ENCODE data around the gene ZDHHC7. TPM values are rescaled to one million over a fixed set of nuclear protein-coding genes. Genes with fewer than 3 reads are reported as not detected.

ZDHHC7 gene
- total RNA-seq, 2 experiments from 2014 or later: 28.1 to 28.7 TPM

DNA sequence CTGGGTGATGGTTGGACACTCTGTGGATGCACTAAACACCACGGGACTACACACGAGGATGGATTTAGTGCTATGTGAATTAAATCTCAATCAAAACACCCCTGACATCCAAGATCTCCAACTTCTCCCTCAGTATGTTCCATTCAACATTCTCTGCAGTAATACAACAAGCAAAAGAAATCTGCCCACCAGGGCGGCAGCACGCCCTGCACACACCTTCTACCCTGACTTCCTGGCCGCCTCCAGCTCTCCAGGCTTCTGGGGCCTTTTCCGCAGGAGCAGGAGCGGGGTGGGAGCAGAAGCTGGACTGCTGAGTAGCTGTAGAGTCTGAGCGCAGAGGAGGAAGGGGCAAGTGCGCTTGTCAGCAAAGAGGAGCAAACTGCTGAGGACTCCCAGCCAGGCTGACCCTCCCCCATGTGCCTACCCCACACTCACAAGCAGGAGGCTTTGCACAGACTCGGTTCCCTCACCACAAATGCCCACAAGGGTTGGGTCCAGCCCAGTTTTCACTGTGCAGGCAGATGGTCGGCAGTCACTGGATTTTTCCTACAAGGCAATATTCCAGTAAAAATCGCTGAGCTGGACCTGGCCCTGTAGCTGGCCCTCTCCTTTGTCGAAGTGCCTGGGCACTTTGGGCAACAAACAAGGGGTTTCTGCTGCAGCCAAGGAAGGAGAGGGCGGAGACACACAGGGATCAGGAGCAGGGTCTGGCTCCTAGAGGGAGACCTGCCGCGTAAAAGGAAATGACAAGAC lies 22.8 kb downstream of the ZDHHC7 start:
- peaks cover 37% of the 10 kb centered on the region for H3K36me3 Mint-ChIP-seq (ENCODE audit: low read depth)
- DNase-seq (no peak), ATAC-seq (no peak)
- no peaks in the 10 kb centered on the region for H3K27me3 Mint-ChIP-seq (ENCODE audit: low read depth)
- no peak overlapping the region for H3K4me3 Mint-ChIP-seq
- no peaks in the 10 kb centered on the region for H3K4me1 Mint-ChIP-seq (ENCODE audit: low read depth)
- no peak overlapping the region for H3K27ac Mint-ChIP-seq
- no peaks in the 10 kb centered on the region for H3K9me3 Mint-ChIP-seq (ENCODE audit: insufficient read depth)
- ChIA-PET CTCF (interaction anchor here (1.5 kb wide), 1 partner anchor 18 kb away, joined by 5 read pairs; no protein-coding TSS in a partner anchor), POLR2A (no interaction called here)

DNA sequence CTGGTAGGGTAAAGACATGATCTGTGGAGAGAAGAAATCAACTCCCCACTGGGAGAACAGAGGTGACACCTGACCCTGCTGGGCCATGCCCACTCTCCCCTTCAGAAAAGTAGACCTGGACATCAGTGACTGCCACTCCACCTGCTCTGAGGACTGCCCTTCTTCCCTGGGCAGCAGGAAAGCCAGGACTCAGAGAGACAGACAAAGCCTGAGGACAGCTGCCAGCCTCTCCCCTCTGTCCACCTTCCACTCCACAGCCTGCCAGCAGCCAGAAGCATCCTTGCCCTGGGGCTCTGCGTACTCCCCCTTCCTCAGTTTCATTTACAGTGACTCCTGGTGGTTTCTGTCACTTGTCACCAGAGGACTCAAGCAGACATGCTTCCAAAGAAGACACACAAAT lies 24.5 kb downstream of the ZDHHC7 start:
- no peak overlapping the region for H3K4me3 Mint-ChIP-seq
- no peak overlapping the region for H3K27ac Mint-ChIP-seq
- CTCF ChIA-PET: no interaction called here
- no peaks in the 10 kb centered on the region for H3K9me3 Mint-ChIP-seq (ENCODE audit: insufficient read depth)
- H3K36me3 Mint-ChIP-seq (ENCODE audit: low read depth): peaks cover 34% of the 10 kb centered on the region
- no peaks in the 10 kb centered on the region for H3K4me1 Mint-ChIP-seq (ENCODE audit: low read depth)
- no peak for DNase-seq
- POLR2A ChIA-PET: no interaction called here
- no peak for ATAC-seq
- no peaks in the 10 kb centered on the region for H3K27me3 Mint-ChIP-seq (ENCODE audit: low read depth)

DNA sequence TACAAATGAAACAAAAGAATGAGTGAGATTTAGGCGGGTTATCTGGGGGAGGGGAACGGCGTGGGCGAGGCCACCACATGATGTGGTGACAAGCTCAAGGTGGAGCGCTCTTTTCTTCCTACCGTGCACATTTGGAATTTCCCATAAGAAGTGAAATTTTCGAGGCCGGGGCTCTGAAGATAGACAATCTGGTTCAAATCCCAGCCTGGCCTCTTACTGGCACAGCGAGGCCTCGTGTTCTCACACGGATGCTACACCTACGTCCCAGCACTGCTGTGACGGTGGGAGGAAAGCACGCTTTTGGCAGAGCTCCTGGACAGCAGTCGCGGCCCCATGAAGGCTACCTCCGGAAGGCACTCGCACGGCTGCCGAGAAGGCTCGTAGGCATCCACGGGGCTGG lies 25.2 kb downstream of the ZDHHC7 start:
- ATAC-seq (no peak), DNase-seq (no peak)
- no peak overlapping the region for H3K4me3 Mint-ChIP-seq
- H3K9me3 Mint-ChIP-seq (ENCODE audit: insufficient read depth): no peaks in the 10 kb centered on the region
- ChIA-PET POLR2A (no interaction called here), CTCF (no interaction called here)
- peaks cover 41% of the 10 kb centered on the region for H3K36me3 Mint-ChIP-seq (ENCODE audit: low read depth)
- H3K4me1 Mint-ChIP-seq (ENCODE audit: low read depth): no peaks in the 10 kb centered on the region
- H3K27ac Mint-ChIP-seq: no peak overlapping the region
- H3K27me3 Mint-ChIP-seq (ENCODE audit: low read depth): no peaks in the 10 kb centered on the region

- Mint-ChIP-seq H3K36me3 (ENCODE audit: low read depth) (peaks cover 42% of the 10 kb centered on the region), H3K4me3 (no peak overlapping the region)
- CTCF ChIA-PET: no interaction called here
Observed at GRCh38 chr16:84985079-84986065, 26.0 kb downstream of the ZDHHC7 start.

DNA sequence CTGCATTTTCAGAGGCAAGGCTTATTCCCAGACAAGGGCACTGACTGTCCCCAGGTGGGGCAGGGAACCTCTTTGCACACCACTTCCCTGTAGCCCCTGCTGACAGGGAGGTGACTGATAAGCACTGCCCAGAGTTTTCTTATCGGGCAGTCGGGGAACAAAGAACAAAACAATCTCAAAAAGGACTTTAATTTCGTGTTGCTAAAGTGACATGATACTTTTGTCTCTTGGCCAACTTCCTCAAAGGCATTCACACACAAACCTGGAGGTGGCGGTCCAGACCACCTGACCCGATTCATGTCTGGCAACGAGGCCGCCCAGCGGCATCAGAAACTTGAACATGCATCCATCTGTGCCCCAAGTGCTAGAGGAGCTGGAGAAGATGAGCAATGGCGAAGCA lies 28.9 kb downstream of the ZDHHC7 start:
- no peak for ATAC-seq
- POLR2A ChIA-PET: no interaction called here
- H3K27ac Mint-ChIP-seq: no peak overlapping the region

More at GRCh38 chr16:84985079-84986065, 26.0 kb downstream of the ZDHHC7 start:
- Mint-ChIP-seq H3K9me3 (ENCODE audit: insufficient read depth) (no peaks in the 10 kb centered on the region), H3K27ac (peak overlapping the region; percentile 49), H3K4me1 (ENCODE audit: low read depth) (no peaks in the 10 kb centered on the region), H3K27me3 (ENCODE audit: low read depth) (no peaks in the 10 kb centered on the region)
- no peak for ATAC-seq
- POLR2A ChIA-PET: no interaction called here
- no peak for DNase-seq

GRCh38 chr16:84979516-84979915 lies 31.8 kb downstream of the ZDHHC7 start:
- no peaks in the 10 kb centered on the region for H3K27me3 Mint-ChIP-seq (ENCODE audit: low read depth)
- CTCF ChIA-PET: interaction anchor here (1.0 to 2.0 kb wide), 4 partner anchors 9 to 241 kb away, joined by 4 to 6 read pairs (median 5); no protein-coding TSS in a partner anchor
- peaks cover 30% of the 10 kb centered on the region for H3K36me3 Mint-ChIP-seq (ENCODE audit: low read depth)
- POLR2A ChIA-PET: no interaction called here
- DNase-seq (no peak), ATAC-seq (no peak)
- no peaks in the 10 kb centered on the region for H3K9me3 Mint-ChIP-seq (ENCODE audit: insufficient read depth)
- no peak overlapping the region for H3K4me3 Mint-ChIP-seq
- no peak overlapping the region for H3K27ac Mint-ChIP-seq
- no peaks in the 10 kb centered on the region for H3K4me1 Mint-ChIP-seq (ENCODE audit: low read depth)

More for the DNA sequence above, 28.9 kb downstream of the ZDHHC7 start:
- no peaks in the 10 kb centered on the region for H3K4me1 Mint-ChIP-seq (ENCODE audit: low read depth)
- H3K9me3 Mint-ChIP-seq (ENCODE audit: insufficient read depth): no peaks in the 10 kb centered on the region
- no peak overlapping the region for H3K4me3 Mint-ChIP-seq
- peaks cover 32% of the 10 kb centered on the region for H3K36me3 Mint-ChIP-seq (ENCODE audit: low read depth)
- CTCF ChIA-PET: interaction anchor here (1.5 to 1.7 kb wide), 2 partner anchors 12 to 104 kb away, joined by 6 to 8 read pairs; no protein-coding TSS in a partner anchor
- no peaks in the 10 kb centered on the region for H3K27me3 Mint-ChIP-seq (ENCODE audit: low read depth)
- DNase-seq: no peak

DNA sequence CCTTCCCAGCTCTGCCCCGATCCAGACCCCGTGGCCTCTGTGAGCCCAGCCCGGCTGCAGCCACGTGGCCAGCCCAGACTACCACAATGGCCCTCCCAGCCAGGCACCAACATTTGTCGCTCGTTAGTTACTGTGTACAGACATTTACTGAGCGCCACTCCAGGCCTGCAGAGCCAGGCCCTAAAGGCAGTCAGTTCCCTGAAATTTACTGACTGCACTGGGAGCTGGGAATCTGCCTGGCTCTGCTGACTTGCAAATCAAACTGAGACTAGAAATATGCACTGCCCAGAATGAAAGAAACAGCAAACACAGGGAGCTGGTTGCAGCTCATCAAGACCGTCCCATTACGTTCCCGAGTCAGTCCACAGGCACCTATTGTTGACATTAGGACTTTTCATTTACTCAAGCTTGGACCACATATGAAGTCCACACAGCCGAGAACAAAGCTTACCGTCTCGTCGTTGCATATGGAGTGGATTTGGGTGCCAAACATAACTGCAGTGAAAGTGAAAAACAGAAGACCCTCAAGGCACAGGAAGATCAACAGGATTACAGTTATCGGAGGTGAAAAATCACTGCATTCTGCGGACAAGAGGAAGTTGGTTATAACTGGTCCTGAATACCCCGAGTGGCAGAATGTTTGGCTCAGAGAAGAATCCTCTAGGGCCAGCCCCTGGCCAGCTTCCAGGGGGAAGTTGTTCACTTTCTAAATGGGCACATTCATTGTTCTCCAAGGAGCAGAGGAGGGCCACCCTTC lies 34.5 kb downstream of the ZDHHC7 start:
- ATAC-seq (no peak), DNase-seq (no peak)
- Mint-ChIP-seq H3K27me3 (ENCODE audit: low read depth) (no peaks in the 10 kb centered on the region), H3K4me1 (ENCODE audit: low read depth) (no peaks in the 10 kb centered on the region), H3K27ac (no peak overlapping the region), H3K36me3 (ENCODE audit: low read depth) (peaks cover 32% of the 10 kb centered on the region), H3K9me3 (ENCODE audit: insufficient read depth) (no peaks in the 10 kb centered on the region), H3K4me3 (no peak overlapping the region)
- ChIA-PET POLR2A (no interaction called here), CTCF (interaction anchor here (2.1 kb wide), 1 partner anchor 24 kb away, joined by 8 read pairs; no protein-coding TSS in a partner anchor)

DNA sequence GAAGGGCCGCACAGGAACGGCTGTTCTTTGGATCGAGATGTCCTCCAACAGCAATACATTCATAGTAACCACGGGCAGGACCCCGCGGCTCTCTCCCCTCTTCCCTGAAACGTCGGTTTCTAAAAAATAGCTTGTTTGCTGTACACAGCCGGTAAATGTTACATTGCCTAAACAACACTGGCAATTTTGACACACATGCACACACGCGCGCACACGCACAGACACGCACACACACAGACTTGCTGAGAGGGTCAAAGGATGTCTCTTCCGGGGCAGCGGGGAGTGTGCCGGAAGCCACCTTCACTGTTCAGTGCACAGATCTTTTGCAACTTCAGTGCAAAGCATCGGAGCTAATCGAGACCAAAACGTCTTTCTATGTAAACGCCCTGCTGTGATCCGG lies 35.8 kb downstream of the ZDHHC7 start:
- H3K4me1 Mint-ChIP-seq (ENCODE audit: low read depth): peaks cover 2% of the 10 kb centered on the region
- H3K27ac Mint-ChIP-seq: no peak overlapping the region
- H3K4me3 Mint-ChIP-seq: no peak overlapping the region
- ChIA-PET POLR2A (no interaction called here), CTCF (interaction anchor here (1.3 to 2.1 kb wide), 3 partner anchors 23 to 111 kb away, joined by 3 to 8 read pairs (median 4); no protein-coding TSS in a partner anchor)
- ATAC-seq: no peak
- H3K27me3 Mint-ChIP-seq (ENCODE audit: low read depth): no peaks in the 10 kb centered on the region
- DNase-seq: no peak
- H3K9me3 Mint-ChIP-seq (ENCODE audit: insufficient read depth): no peaks in the 10 kb centered on the region
- peaks cover 19% of the 10 kb centered on the region for H3K36me3 Mint-ChIP-seq (ENCODE audit: low read depth)

GRCh38 chr16:84975066-84975465 lies 36.3 kb downstream of the ZDHHC7 start:
- H3K27me3 Mint-ChIP-seq (ENCODE audit: low read depth): no peaks in the 10 kb centered on the region
- DNase-seq: no peak
- no peak overlapping the region for H3K27ac Mint-ChIP-seq
- no peaks in the 10 kb centered on the region for H3K9me3 Mint-ChIP-seq (ENCODE audit: insufficient read depth)
- peaks cover 19% of the 10 kb centered on the region for H3K36me3 Mint-ChIP-seq (ENCODE audit: low read depth)
- POLR2A ChIA-PET: no interaction called here
- CTCF ChIA-PET: interaction anchor here (1.3 to 2.1 kb wide), 3 partner anchors 23 to 112 kb away, joined by 3 to 8 read pairs (median 4); no protein-coding TSS in a partner anchor
- H3K4me1 Mint-ChIP-seq (ENCODE audit: low read depth): peaks cover 5% of the 10 kb centered on the region
- ATAC-seq: no peak
- no peak overlapping the region for H3K4me3 Mint-ChIP-seq

- peaks cover 15% of the 10 kb centered on the region for H3K36me3 Mint-ChIP-seq (ENCODE audit: low read depth)
- no peak overlapping the region for H3K27ac Mint-ChIP-seq
- H3K9me3 Mint-ChIP-seq (ENCODE audit: insufficient read depth): no peaks in the 10 kb centered on the region
- no peak for ATAC-seq
- no peak for DNase-seq
- H3K27me3 Mint-ChIP-seq (ENCODE audit: low read depth): peaks cover 2% of the 10 kb centered on the region
- CTCF ChIA-PET: no interaction called here
- POLR2A ChIA-PET: no interaction called here
- no peak overlapping the region for H3K4me3 Mint-ChIP-seq
- peaks cover 5% of the 10 kb centered on the region for H3K4me1 Mint-ChIP-seq (ENCODE audit: low read depth)
Observed at GRCh38 chr16:84973776-84974523, 37.4 kb downstream of the ZDHHC7 start.

DNA sequence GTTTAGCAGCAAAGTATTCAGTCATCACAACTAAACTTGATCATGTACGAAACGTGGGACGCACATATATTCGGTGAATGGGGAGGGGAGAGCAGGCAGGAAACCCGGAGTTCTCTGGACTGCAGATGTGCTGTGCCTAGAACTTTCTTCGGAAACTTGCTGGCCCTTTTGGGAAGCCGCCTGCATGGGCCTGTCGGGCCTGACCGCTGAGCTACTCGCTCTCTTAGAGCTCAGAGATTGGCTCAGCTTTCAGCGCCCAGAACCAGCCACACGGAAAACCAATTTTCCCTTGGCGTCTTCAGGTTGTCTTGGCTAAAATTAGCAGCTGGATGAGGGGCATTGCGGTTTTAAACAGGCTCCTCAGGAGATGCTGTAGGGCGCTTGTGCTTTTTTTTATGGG lies 38.1 kb downstream of the ZDHHC7 start:
- Mint-ChIP-seq H3K27ac (no peak overlapping the region), H3K4me3 (no peak overlapping the region), H3K9me3 (ENCODE audit: insufficient read depth) (no peaks in the 10 kb centered on the region), H3K27me3 (ENCODE audit: low read depth) (peaks cover 2% of the 10 kb centered on the region), H3K36me3 (ENCODE audit: low read depth) (peaks cover 15% of the 10 kb centered on the region), H3K4me1 (ENCODE audit: low read depth) (peaks cover 5% of the 10 kb centered on the region)
- ATAC-seq (no peak), DNase-seq (no peak)
- ChIA-PET CTCF (interaction anchor here (3.1 to 5.3 kb wide), 2 partner anchors 220 to 234 kb away, joined by 36 to 105 read pairs; no protein-coding TSS in a partner anchor), POLR2A (no interaction called here)

Data from activated CD8-positive, alpha-beta T cell treated with anti-CD3 and anti-CD28 coated beads, Interleukin-2, amount 10 ng/mL, durations not matched to agents 7 days and 5 days (primary cell).